HEK293 (cell line): ENCODE measurements around the gene IRAK3.
"Not testable (repeated sequence)": the region's sequence is repeated elsewhere in the genome, so short reads cannot be mapped to it uniquely, and the experiment has no call there.

Experiments
- CTCF ChIA-PET: fragments of 350-600 bp; formaldehyde crosslinking; extraction: SDS; loops from one replicate; lab custom pipeline; 2021; ENCODE audit warnings: antibody characterized with exemption; lab: Yijun Ruan, JAX
- POLR2A ChIA-PET: fragments of 300-600 bp; formaldehyde crosslinking; extraction: SDS; loops from one replicate; lab custom pipeline; 2020; ENCODE audit warnings: antibody characterized with exemption, inconsistent platforms; lab: Yijun Ruan, JAX
- H3K27ac ChIP-seq: fragments of 200-500 bp; sonication (Bioruptor generic); 2 replicates; pipeline ENCODE4 v1.5.1; 2014; ENCODE audit warnings: low read depth, low read length, control low read depth, inconsistent platforms; ENCODE audit errors: extremely low read depth
- H3K36me3 ChIP-seq, 2 experiments: fragments of 200-500 bp in 1 of 2; sonication (Bioruptor generic) in 1 of 2; 1 replicate in 1 of 2; 2 replicates in 1 of 2; pipeline ENCODE4 v1.5.1; 2014 to 2017; ENCODE audit warnings: inconsistent platforms in 2 of 2, low read length in 2 of 2; ENCODE audit not compliant: control insufficient read depth in 2 of 2, insufficient read depth in 1 of 2
- H3K4me1 ChIP-seq: fragments of 200-500 bp; sonication (Bioruptor generic); 2 replicates; pipeline ENCODE4 v1.5.1; 2014; ENCODE audit warnings: mild to moderate bottlenecking, low read length, inconsistent platforms; ENCODE audit not compliant: control insufficient read depth, insufficient read depth
- H3K4me3 ChIP-seq: 2 replicates; pipeline ENCODE4 v1.5.1; 2011; ENCODE audit warnings: low read depth, mild to moderate bottlenecking, control low read depth, low read length, moderate library complexity
- H3K9me3 ChIP-seq: fragments of 200-500 bp; sonication (Bioruptor generic); 2 replicates; pipeline ENCODE4 v1.5.1; 2014; ENCODE audit warnings: low read depth, low read length, inconsistent platforms; ENCODE audit not compliant: control insufficient read depth, insufficient read depth
- OSR2 ChIP-seq: fragments of 450-650 bp; formaldehyde crosslinking; IDR thresholded peaks from 2 replicates; pipeline ENCODE4 v1.5.1; 2016; ENCODE audit warnings: missing biosample characterization, missing genetic modification characterization
- PRDM10 ChIP-seq: fragments of 450-650 bp; formaldehyde crosslinking; IDR thresholded peaks from 2 replicates; pipeline ENCODE4 v1.5.1; 2016; ENCODE audit warnings: missing biosample characterization, missing genetic modification characterization
- SCRT1 ChIP-seq: fragments of 450-650 bp; formaldehyde crosslinking; IDR thresholded peaks from 2 replicates; pipeline ENCODE4 v1.5.1; 2016; ENCODE audit warnings: missing biosample characterization, missing genetic modification characterization, borderline replicate concordance
- SCRT2 ChIP-seq: fragments of 450-650 bp; formaldehyde crosslinking; IDR thresholded peaks from 2 replicates; pipeline ENCODE4 v1.5.1; 2016; ENCODE audit warnings: missing biosample characterization, missing genetic modification characterization
- SP7 ChIP-seq: fragments of 450-650 bp; formaldehyde crosslinking; IDR thresholded peaks from 2 replicates; pipeline ENCODE4 v1.5.1; 2016; ENCODE audit warnings: missing biosample characterization, missing genetic modification characterization
- ZBTB17 ChIP-seq: fragments of 450-650 bp; formaldehyde crosslinking; IDR thresholded peaks from 2 replicates; pipeline ENCODE4 v1.5.1; 2016; ENCODE audit warnings: missing biosample characterization, missing genetic modification characterization
- ZBTB20 ChIP-seq: fragments of 450-650 bp; formaldehyde crosslinking; IDR thresholded peaks from 2 replicates; pipeline ENCODE4 v1.5.1; 2016; ENCODE audit warnings: missing biosample characterization, missing genetic modification characterization
- ZIC2 ChIP-seq: fragments of 450-650 bp; formaldehyde crosslinking; IDR thresholded peaks from 2 replicates; pipeline ENCODE4 v1.5.1; 2016; ENCODE audit warnings: missing biosample characterization, missing genetic modification characterization
- ZNF10 ChIP-seq: fragments of 450-650 bp; formaldehyde crosslinking; IDR thresholded peaks from 2 replicates; pipeline ENCODE4 v1.5.1; 2017; ENCODE audit warnings: missing biosample characterization, missing genetic modification characterization
- ZNF335 ChIP-seq: fragments of 450-650 bp; formaldehyde crosslinking; conservative IDR thresholded peaks from 2 replicates; pipeline ENCODE4 v1.5.1; 2016; ENCODE audit warnings: missing biosample characterization, missing genetic modification characterization
- ZNF600 ChIP-seq: fragments of 450-650 bp; formaldehyde crosslinking; IDR thresholded peaks from 2 replicates; pipeline ENCODE4 v1.5.1; 2016; ENCODE audit warnings: missing biosample characterization, missing genetic modification characterization
- ZNF629 ChIP-seq: fragments of 450-650 bp; formaldehyde crosslinking; IDR thresholded peaks from 2 replicates; pipeline ENCODE4 v1.5.1; 2017; ENCODE audit warnings: missing biosample characterization, missing genetic modification characterization
- ZNF654 ChIP-seq: fragments of 450-650 bp; formaldehyde crosslinking; IDR thresholded peaks from 2 replicates; pipeline ENCODE4 v1.5.1; 2016; ENCODE audit warnings: low read depth, missing biosample characterization, missing genetic modification characterization
- ZSCAN4 ChIP-seq: fragments of 450-650 bp; formaldehyde crosslinking; IDR thresholded peaks from 2 replicates; pipeline ENCODE4 v1.5.1; 2017; ENCODE audit warnings: missing biosample characterization, missing genetic modification characterization
- TF ChIP-seq, protein P1 (sequence below): fragments of 450-650 bp; formaldehyde crosslinking; IDR thresholded peaks from 2 replicates; pipeline ENCODE4 v1.5.1; 2016; ENCODE audit warnings: missing biosample characterization, missing genetic modification characterization
- TF ChIP-seq, protein P2 (sequence below): fragments of 450-650 bp; formaldehyde crosslinking; IDR thresholded peaks from 2 replicates; pipeline ENCODE4 v1.5.1; 2016; ENCODE audit warnings: missing biosample characterization, missing genetic modification characterization
- TF ChIP-seq, protein P3 (sequence below): fragments of 450-650 bp; formaldehyde crosslinking; IDR thresholded peaks from 2 replicates; pipeline ENCODE4 v1.5.1; 2016; ENCODE audit warnings: missing biosample characterization, missing genetic modification characterization

IRAK3 gene

GRCh38 chr12:66234037-66234693 is 45.2 kb downstream of the IRAK3 start:
- POLR2A ChIA-PET: interaction anchor here (2.7 kb wide), 1 partner anchor 65 kb away, joined by 12 read pairs; the partner anchor contains the start of gene TMBIM4
- not testable (repeated sequence) for H3K36me3 ChIP-seq, H3K4me3 ChIP-seq, H3K9me3 ChIP-seq, H3K27ac ChIP-seq, H3K4me1 ChIP-seq
- CTCF ChIA-PET: interaction anchor here (0.6 to 2.0 kb wide), 8 partner anchors 8 to 908 kb away, joined by 3 to 5 read pairs (median 3); no protein-coding TSS in a partner anchor
- TF ChIP-seq SCRT1 (peak; percentile 38; the same call in 1 of the 2 replicates), ZNF10 (tag by site-specific recombination) (peak; percentile 54), ZBTB20 (tag by site-specific recombination) (peak; percentile 23; the same call in 1 of the 2 replicates), ZBTB17 (tag by site-specific recombination) (peak; percentile 65), SCRT2 (tag by site-specific recombination) (peak; percentile 90), ZNF654 (tag by site-specific recombination) (peak; percentile 38), ZNF600 (tag by site-specific recombination) (peak; percentile 75), ZNF629 (tag by site-specific recombination) (peak; percentile 82), SP7 (peak; percentile 39; the same call in 1 of the 2 replicates), ZSCAN4 (tag by site-specific recombination) (peak; percentile 11; the same call in 1 of the 2 replicates), OSR2 (tag by site-specific recombination) (peak; percentile 81), PRDM10 (tag by site-specific recombination) (peak; percentile 89), ZIC2 (peak; percentile 91), ZNF335 (tag by site-specific recombination) (peak; percentile 24; the same call in 1 of the 2 replicates)
- TF ChIP-seq, protein P1, sequence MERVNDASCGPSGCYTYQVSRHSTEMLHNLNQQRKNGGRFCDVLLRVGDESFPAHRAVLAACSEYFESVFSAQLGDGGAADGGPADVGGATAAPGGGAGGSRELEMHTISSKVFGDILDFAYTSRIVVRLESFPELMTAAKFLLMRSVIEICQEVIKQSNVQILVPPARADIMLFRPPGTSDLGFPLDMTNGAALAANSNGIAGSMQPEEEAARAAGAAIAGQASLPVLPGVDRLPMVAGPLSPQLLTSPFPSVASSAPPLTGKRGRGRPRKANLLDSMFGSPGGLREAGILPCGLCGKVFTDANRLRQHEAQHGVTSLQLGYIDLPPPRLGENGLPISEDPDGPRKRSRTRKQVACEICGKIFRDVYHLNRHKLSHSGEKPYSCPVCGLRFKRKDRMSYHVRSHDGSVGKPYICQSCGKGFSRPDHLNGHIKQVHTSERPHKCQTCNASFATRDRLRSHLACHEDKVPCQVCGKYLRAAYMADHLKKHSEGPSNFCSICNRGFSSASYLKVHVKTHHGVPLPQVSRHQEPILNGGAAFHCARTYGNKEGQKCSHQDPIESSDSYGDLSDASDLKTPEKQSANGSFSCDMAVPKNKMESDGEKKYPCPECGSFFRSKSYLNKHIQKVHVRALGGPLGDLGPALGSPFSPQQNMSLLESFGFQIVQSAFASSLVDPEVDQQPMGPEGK (tag by site-specific recombination): 0 out of 2 replicates have a peak, but pooled peaks have one; percentile 29
- TF ChIP-seq, protein P2, sequence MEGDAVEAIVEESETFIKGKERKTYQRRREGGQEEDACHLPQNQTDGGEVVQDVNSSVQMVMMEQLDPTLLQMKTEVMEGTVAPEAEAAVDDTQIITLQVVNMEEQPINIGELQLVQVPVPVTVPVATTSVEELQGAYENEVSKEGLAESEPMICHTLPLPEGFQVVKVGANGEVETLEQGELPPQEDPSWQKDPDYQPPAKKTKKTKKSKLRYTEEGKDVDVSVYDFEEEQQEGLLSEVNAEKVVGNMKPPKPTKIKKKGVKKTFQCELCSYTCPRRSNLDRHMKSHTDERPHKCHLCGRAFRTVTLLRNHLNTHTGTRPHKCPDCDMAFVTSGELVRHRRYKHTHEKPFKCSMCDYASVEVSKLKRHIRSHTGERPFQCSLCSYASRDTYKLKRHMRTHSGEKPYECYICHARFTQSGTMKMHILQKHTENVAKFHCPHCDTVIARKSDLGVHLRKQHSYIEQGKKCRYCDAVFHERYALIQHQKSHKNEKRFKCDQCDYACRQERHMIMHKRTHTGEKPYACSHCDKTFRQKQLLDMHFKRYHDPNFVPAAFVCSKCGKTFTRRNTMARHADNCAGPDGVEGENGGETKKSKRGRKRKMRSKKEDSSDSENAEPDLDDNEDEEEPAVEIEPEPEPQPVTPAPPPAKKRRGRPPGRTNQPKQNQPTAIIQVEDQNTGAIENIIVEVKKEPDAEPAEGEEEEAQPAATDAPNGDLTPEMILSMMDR (tag by site-specific recombination): peak; percentile 38; the same call in 1 of the 2 replicates
- TF ChIP-seq, protein P3, sequence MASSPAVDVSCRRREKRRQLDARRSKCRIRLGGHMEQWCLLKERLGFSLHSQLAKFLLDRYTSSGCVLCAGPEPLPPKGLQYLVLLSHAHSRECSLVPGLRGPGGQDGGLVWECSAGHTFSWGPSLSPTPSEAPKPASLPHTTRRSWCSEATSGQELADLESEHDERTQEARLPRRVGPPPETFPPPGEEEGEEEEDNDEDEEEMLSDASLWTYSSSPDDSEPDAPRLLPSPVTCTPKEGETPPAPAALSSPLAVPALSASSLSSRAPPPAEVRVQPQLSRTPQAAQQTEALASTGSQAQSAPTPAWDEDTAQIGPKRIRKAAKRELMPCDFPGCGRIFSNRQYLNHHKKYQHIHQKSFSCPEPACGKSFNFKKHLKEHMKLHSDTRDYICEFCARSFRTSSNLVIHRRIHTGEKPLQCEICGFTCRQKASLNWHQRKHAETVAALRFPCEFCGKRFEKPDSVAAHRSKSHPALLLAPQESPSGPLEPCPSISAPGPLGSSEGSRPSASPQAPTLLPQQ: 0 out of 2 replicates have a peak, but pooled peaks have one; percentile 27
